ENCODE measurements around the gene ADAT1.
"Not testable (repeated sequence)": the region's sequence is repeated elsewhere in the genome, so short reads cannot be mapped to it uniquely, and the experiment has no call there.

ADAT1 gene

GRCh38 chr16:75614066-75614897 is 8.8 kb downstream of the ADAT1 start:
- FAIRE-seq (no peak), DNase-seq (ENCODE audit: insufficient read length, low spot score) (no peak)
- TF ChIP-seq CTCF (IDR thresholded peaks at IDR 0.05; ENCODE audit: insufficient read depth, missing control alignments): no peak

GRCh38 chr16:75606507-75606906 is 16.6 kb downstream of the ADAT1 start:
- TF ChIP-seq CTCF (IDR thresholded peaks at IDR 0.05; ENCODE audit: insufficient read depth, missing control alignments): no peak
- no peak for DNase-seq (ENCODE audit: insufficient read length, low spot score)
- no peak for FAIRE-seq

GRCh38 chr16:75603241-75603640 is 19.8 kb downstream of the ADAT1 start:
- no peak for TF ChIP-seq CTCF (IDR thresholded peaks at IDR 0.05; ENCODE audit: insufficient read depth, missing control alignments)
- DNase-seq (ENCODE audit: insufficient read length, low spot score) (no peak), FAIRE-seq (no peak)

GRCh38 chr16:75599452-75600277 is 23.4 kb downstream of the ADAT1 start:
- no peak for TF ChIP-seq CTCF (IDR thresholded peaks at IDR 0.05; ENCODE audit: insufficient read depth, missing control alignments)
- FAIRE-seq (no peak), DNase-seq (ENCODE audit: insufficient read length, low spot score) (no peak)

- no peak for FAIRE-seq
- DNase-seq (ENCODE audit: insufficient read length, low spot score): no peak
- TF ChIP-seq CTCF (IDR thresholded peaks at IDR 0.05; ENCODE audit: insufficient read depth, missing control alignments): no peak
Observed at GRCh38 chr16:75593825-75594820, 29.0 kb downstream of the ADAT1 start.

GRCh38 chr16:75593308-75593707 is 29.8 kb downstream of the ADAT1 start:
- no peak for TF ChIP-seq CTCF (IDR thresholded peaks at IDR 0.05; ENCODE audit: insufficient read depth, missing control alignments)
- DNase-seq (ENCODE audit: insufficient read length, low spot score) (no peak), FAIRE-seq (no peak)

- DNase-seq (ENCODE audit: insufficient read length, low spot score); FAIRE-seq: not testable (repeated sequence)
Observed at GRCh38 chr16:75591927-75592326, 31.2 kb downstream of the ADAT1 start.
